ENCODE results near the gene GPC2.
"Not testable (repeated sequence)": the region's sequence is repeated elsewhere in the genome, so short reads cannot be mapped to it uniquely, and the experiment has no call there.

DNA sequence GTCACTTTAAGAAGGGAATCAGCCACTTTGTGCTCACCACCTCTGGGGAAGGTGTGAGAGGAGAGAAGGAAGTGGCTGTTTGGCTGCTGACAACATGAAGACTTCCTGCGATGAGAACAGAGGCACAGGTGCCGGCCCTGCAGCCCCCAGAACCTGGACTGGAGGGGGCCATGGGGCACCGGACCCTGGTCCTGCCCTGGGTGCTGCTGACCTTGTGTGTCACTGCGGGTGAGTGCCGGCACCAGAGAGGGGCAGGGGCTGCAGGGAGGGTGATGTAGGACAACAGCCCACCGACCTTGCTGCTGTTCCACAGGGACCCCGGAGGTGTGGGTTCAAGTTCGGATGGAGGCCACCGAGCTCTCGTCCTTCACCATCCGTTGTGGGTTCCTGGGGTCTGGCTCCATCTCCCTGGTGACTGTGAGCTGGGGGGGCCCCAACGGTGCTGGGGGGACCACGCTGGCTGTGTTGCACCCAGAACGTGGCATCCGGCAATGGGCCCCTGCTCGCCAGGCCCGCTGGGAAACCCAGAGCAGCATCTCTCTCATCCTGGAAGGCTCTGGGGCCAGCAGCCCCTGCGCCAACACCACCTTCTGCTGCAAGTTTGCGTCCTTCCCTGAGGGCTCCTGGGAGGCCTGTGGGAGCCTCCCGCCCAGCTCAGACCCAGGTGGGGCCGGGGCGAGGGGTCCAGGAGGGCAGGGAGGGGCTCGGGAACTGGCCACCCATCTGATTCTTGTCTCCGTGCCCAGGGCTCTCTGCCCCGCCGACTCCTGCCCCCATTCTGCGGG lies 42.8 kb upstream of the GPC2 start, which contains the start of gene PVRIG:
- TF ChIP-seq POLR2A, POLR2AphosphoS5, EP300 (IDR thresholded peaks at IDR 0.05): not testable (repeated sequence)
- TF ChIP-seq, protein P1, sequence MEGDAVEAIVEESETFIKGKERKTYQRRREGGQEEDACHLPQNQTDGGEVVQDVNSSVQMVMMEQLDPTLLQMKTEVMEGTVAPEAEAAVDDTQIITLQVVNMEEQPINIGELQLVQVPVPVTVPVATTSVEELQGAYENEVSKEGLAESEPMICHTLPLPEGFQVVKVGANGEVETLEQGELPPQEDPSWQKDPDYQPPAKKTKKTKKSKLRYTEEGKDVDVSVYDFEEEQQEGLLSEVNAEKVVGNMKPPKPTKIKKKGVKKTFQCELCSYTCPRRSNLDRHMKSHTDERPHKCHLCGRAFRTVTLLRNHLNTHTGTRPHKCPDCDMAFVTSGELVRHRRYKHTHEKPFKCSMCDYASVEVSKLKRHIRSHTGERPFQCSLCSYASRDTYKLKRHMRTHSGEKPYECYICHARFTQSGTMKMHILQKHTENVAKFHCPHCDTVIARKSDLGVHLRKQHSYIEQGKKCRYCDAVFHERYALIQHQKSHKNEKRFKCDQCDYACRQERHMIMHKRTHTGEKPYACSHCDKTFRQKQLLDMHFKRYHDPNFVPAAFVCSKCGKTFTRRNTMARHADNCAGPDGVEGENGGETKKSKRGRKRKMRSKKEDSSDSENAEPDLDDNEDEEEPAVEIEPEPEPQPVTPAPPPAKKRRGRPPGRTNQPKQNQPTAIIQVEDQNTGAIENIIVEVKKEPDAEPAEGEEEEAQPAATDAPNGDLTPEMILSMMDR (IDR thresholded peaks at IDR 0.05): not testable (repeated sequence)
